NCI-H1048 (cell line): Measurements from ENCODE around the gene ZNF397.
"Not testable (repeated sequence)": the region's sequence is repeated elsewhere in the genome, so short reads cannot be mapped to it uniquely, and the experiment has no call there.

Experiments used
- DNase-seq: peaks from one replicate; lab custom pipeline; 2025; lab: John Stamatoyannopoulos, UW

The ZNF397 gene

GRCh38 chr18:35240664-35241447 is at the start of gene ZNF397:
Gene ZNF397 (plus strand): TSS chr18:35241034. CDS start chr18:35242471, 1,437 bp downstream.
- DNase-seq: peak; percentile 86

GRCh38 chr18:35191698-35192025 is 49.2 kb upstream of the ZNF397 start:
- DNase-seq: no peak

GRCh38 chr18:35192415-35192814 is 48.4 kb upstream of the ZNF397 start:
- DNase-seq: peak; percentile 2

- DNase-seq: no peak
Measured at GRCh38 chr18:35193316-35193715, 47.5 kb upstream of the ZNF397 start.

GRCh38 chr18:35197296-35197695 is 43.5 kb upstream of the ZNF397 start:
- no peak for DNase-seq

GRCh38 chr18:35201256-35201931 is 39.4 kb upstream of the ZNF397 start:
- no peak for DNase-seq

- no peak for DNase-seq
Measured at GRCh38 chr18:35203067-35203466, 37.8 kb upstream of the ZNF397 start.

GRCh38 chr18:35205199-35205712 is 35.6 kb upstream of the ZNF397 start:
- DNase-seq: no peak

GRCh38 chr18:35205746-35206458 is 34.9 kb upstream of the ZNF397 start:
- DNase-seq: not testable (repeated sequence)

GRCh38 chr18:35215026-35215425 is 25.8 kb upstream of the ZNF397 start:
- no peak for DNase-seq

GRCh38 chr18:35216611-35217010 is 24.2 kb upstream of the ZNF397 start:
- not testable (repeated sequence) for DNase-seq

- not testable (repeated sequence) for DNase-seq
Measured at GRCh38 chr18:35219331-35219730, 21.5 kb upstream of the ZNF397 start.

GRCh38 chr18:35220424-35220823 is 20.4 kb upstream of the ZNF397 start:
- no peak for DNase-seq

- DNase-seq: no peak
Measured at GRCh38 chr18:35223797-35224196, 17.0 kb upstream of the ZNF397 start.

GRCh38 chr18:35227254-35227653 is 13.6 kb upstream of the ZNF397 start:
- peak; percentile 6 for DNase-seq

GRCh38 chr18:35231052-35231451 is 9.8 kb upstream of the ZNF397 start:
- DNase-seq: peak; percentile 41

GRCh38 chr18:35236571-35237363 is 4.1 kb upstream of the ZNF397 start:
- DNase-seq: no peak

- DNase-seq: no peak
Measured at GRCh38 chr18:35239314-35239713, 1.5 kb upstream of the ZNF397 start.

GRCh38 chr18:35241448-35241804 is 592 bp downstream of the ZNF397 start:
- no peak for DNase-seq

GRCh38 chr18:35242426-35242825 is 1.6 kb downstream of the ZNF397 start:
- DNase-seq: no peak

- no peak for DNase-seq
Measured at GRCh38 chr18:35244671-35245070, 3.8 kb downstream of the ZNF397 start.
